Gastroesophageal sphincter (tissue), 4 donors: ENCODE results near the gene MAN1C1. TPM values are rescaled to one million over a fixed set of nuclear protein-coding genes. Genes with fewer than 3 reads are reported as not detected.

Experiments used
- ATAC-seq: fragments of 150-250 bp; one replicate; pipeline ENCODE4 v1.9.1; 2016; ENCODE audit warnings: mild to moderate bottlenecking, moderate library complexity
- H3K27ac ChIP-seq, 4 donors: fragments of 200-600 bp; sonication (generic) in 3 of 4; 1 replicate in 3 of 4; 2 replicates in 1 of 4; pipeline ENCODE4 v1.5.1; 2016 to 2019
- H3K27me3 ChIP-seq: fragments of 200-600 bp; sonication (generic); one replicate; pipeline ENCODE4 v1.5.1; 2019
- H3K36me3 ChIP-seq, 2 donors: fragments of 200-600 bp; sonication (generic); one replicate each; pipeline ENCODE4 v1.5.1; 2019; ENCODE audit warnings: control low read depth in 1 of 2
- H3K4me1 ChIP-seq, 3 donors: fragments of 200-600 bp; sonication (generic); 1 replicate in 2 of 3; 2 replicates in 1 of 3; pipeline ENCODE4 v1.5.1; 2016 to 2019; ENCODE audit warnings: control low read depth in 2 of 3
- H3K4me3 ChIP-seq, 2 donors: fragments of 200-600 bp; sonication (generic); one replicate each; pipeline ENCODE4 v1.5.1; 2019; ENCODE audit warnings: mild to moderate bottlenecking in 1 of 2, moderate library complexity in 1 of 2
- H3K9me3 ChIP-seq, 3 donors: fragments of 200-600 bp; sonication (generic); one replicate each; pipeline ENCODE4 v1.5.1; 2017 to 2019; ENCODE audit warnings: control low read depth in 2 of 3
- EP300 ChIP-seq: sonication (generic); formaldehyde crosslinking; IDR thresholded peaks from one replicate; pipeline ENCODE4 v1.6.1; 2017; ENCODE audit warnings: antibody characterized with exemption, mild to moderate bottlenecking
- POLR2A ChIP-seq, 2 donors: fragments of 450-650 bp; IDR thresholded peaks; one replicate each; pipeline ENCODE4 v1.6.1; 2017; ENCODE audit warnings: antibody characterized with exemption in 2 of 2, mild to moderate bottlenecking in 2 of 2, moderate library complexity in 1 of 2
- POLR2AphosphoS5 ChIP-seq: sonication (generic); formaldehyde crosslinking; IDR thresholded peaks from one replicate; pipeline ENCODE4 v1.6.1; 2017; ENCODE audit warnings: antibody characterized with exemption
- WGBS, 2 donors: methylation state at CpG; one replicate each; pipeline ENCODE4 v1.1.5; 2018; ENCODE audit warnings: low coverage in 1 of 2; 5-methylcytosine and 5-hydroxymethylcytosine counted together
- total RNA-seq, 4 donors: library from RNA; depleted of rRNA; stranded (reverse); fragments of >200 nt; gene quantifications; one replicate each; pipeline ENCODE4 v1.1.0, GENCODE V29; 2016
- TF ChIP-seq, protein P1 (sequence below), 4 experiments: fragments of 200-600 bp in 2 of 4; fragments of 450-650 bp in 2 of 4; sonication (generic) in 1 of 4; IDR thresholded peaks; one replicate each; pipeline ENCODE4 v1.5.1; 2017 to 2019; ENCODE audit warnings: antibody characterized with exemption in 4 of 4, mild to moderate bottlenecking in 2 of 4, moderate library complexity in 2 of 4

Gene MAN1C1
- total RNA-seq, 4 donors from 2014 or later = 20.0 to 38.1 (median 27.8) TPM

DNA sequence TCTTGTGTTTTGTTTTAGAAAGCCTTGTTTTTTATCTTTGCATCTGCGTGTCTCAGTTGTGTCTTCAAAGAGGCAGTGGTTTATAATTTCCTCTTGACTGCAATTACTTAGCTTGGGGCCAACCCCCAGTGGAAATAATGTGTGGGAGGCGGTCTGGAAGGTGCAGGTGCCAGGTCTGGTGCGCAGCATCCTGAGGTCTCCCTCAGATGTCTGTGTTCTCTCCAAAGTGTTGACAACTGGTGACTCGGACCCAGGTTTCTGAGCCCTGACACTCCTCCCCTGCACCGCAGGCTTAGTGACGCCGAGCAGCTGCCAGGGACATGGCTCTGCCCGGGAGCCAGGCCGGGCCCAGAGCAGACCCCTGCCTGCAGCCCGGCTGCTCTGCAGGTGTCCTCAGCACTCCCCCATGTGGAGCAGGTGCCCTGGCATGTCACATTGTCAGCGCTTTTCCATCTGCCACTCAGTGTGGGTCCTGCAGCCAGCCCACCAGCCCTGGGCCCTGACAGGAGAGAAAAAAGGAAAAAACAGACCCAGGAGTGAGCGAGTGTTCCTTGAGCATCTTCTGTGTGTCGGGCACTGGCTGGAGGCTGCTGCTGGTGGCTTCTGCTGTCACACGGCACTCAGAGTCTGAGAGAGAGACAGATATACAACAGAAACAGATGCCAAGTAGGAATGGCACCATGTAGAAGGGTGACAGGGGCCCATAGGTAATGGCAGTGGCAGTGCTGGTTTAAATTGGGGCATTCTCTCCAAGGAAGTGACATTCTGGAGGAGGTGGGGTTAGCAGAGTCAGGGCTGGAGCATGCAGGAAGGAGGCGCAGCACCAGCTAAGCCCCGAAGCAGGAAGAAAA is 158.6 kb downstream of the MAN1C1 start:
- TF ChIP-seq POLR2A (IDR thresholded peaks at IDR 0.05) = no peak
- TF ChIP-seq, protein P1, sequence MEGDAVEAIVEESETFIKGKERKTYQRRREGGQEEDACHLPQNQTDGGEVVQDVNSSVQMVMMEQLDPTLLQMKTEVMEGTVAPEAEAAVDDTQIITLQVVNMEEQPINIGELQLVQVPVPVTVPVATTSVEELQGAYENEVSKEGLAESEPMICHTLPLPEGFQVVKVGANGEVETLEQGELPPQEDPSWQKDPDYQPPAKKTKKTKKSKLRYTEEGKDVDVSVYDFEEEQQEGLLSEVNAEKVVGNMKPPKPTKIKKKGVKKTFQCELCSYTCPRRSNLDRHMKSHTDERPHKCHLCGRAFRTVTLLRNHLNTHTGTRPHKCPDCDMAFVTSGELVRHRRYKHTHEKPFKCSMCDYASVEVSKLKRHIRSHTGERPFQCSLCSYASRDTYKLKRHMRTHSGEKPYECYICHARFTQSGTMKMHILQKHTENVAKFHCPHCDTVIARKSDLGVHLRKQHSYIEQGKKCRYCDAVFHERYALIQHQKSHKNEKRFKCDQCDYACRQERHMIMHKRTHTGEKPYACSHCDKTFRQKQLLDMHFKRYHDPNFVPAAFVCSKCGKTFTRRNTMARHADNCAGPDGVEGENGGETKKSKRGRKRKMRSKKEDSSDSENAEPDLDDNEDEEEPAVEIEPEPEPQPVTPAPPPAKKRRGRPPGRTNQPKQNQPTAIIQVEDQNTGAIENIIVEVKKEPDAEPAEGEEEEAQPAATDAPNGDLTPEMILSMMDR (IDR thresholded peaks at IDR 0.05) = no peak
- no peak for TF ChIP-seq POLR2AphosphoS5
- no peak for TF ChIP-seq EP300
- Histone ChIP-seq H3K4me1 (peaks cover 0 to 18% (median 4%) of the 10 kb centered on the region in 3 donors), H3K4me3 (no peak overlapping the region), H3K36me3 (peaks cover 0 to 80% of the 10 kb centered on the region in 2 donors), H3K27me3 (no peaks in the 10 kb centered on the region), H3K9me3 (no peaks in the 10 kb centered on the region), H3K27ac (no peak overlapping the region)
- 54 to 81% methylated on average over 2 to 6 of the region's 16 CpGs for WGBS, 2 donors
- ATAC-seq = no peak

DNA sequence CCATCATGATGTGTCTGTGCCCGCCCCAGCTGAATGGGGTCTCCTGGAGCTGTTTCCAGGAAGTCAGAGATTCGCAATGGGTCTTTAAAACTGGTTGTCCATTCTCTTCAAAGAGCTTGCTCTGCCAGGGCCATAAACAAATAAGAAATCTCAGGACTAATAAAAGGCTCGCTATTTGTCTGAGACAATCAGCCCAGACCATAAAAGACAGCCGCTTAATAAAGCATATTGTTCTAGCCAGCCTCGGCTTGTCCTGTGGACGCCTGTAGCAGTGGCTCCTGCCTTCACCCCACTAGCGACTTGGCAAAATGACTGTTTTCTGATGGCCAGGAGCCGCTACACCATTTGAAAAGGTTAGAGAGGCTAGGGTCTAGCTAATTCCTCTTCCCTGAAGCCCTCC is 162.8 kb downstream of the MAN1C1 start:
- TF ChIP-seq POLR2A (IDR thresholded peaks at IDR 0.05) (no peak), EP300 (no peak), POLR2AphosphoS5 (no peak)
- TF ChIP-seq, protein P1 (IDR thresholded peaks at IDR 0.05) = no peak
- H3K4me3 ChIP-seq = no peak overlapping the region
- no peak overlapping the region for H3K27ac ChIP-seq
- ATAC-seq = no peak
- no peaks in the 10 kb centered on the region for H3K27me3 ChIP-seq
- WGBS, 2 donors = 100% methylated on average over 5 of the region's 8 CpGs; no CpG with 5 or more reads in 1 of the 2 donors
- H3K36me3 ChIP-seq = peaks cover 0 to 68% of the 10 kb centered on the region in 2 donors
- no peaks in the 10 kb centered on the region for H3K9me3 ChIP-seq
- peaks cover 0 to 6% (median 0%) of the 10 kb centered on the region in 3 donors for H3K4me1 ChIP-seq

DNA sequence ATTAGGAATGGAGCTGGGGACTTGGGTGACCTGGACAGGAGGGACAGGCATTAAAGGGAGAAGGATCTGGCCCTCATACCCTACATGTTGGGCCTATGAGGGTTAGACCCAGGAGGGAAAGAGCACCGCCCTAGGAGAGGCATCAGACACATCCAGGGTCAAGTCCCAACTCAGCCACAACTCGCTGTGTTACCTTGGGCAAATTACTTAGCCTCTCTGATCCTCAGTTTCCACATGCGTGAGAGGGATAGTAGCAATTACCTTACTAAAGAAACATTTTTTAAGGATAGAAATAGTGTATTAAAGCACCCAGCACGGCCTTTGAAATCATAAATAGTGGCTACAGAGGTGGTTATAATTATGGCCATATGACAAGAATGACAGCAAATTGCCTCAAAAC is 163.3 kb downstream of the MAN1C1 start:
- no peaks in the 10 kb centered on the region for H3K9me3 ChIP-seq
- TF ChIP-seq, protein P1 (IDR thresholded peaks at IDR 0.05) = no peak
- no peak for TF ChIP-seq POLR2AphosphoS5
- TF ChIP-seq EP300 = no peak
- no peak for TF ChIP-seq POLR2A (IDR thresholded peaks at IDR 0.05)
- 72 to 88% methylated on average over 2 to 3 of the region's 4 CpGs for WGBS, 2 donors
- no peak for ATAC-seq
- H3K27me3 ChIP-seq = no peaks in the 10 kb centered on the region
- H3K4me1 ChIP-seq = peaks cover 0 to 11% (median 5%) of the 10 kb centered on the region in 3 donors
- peaks cover 0 to 68% of the 10 kb centered on the region in 2 donors for H3K36me3 ChIP-seq
- no peak overlapping the region for H3K27ac ChIP-seq
- no peak overlapping the region for H3K4me3 ChIP-seq

DNA sequence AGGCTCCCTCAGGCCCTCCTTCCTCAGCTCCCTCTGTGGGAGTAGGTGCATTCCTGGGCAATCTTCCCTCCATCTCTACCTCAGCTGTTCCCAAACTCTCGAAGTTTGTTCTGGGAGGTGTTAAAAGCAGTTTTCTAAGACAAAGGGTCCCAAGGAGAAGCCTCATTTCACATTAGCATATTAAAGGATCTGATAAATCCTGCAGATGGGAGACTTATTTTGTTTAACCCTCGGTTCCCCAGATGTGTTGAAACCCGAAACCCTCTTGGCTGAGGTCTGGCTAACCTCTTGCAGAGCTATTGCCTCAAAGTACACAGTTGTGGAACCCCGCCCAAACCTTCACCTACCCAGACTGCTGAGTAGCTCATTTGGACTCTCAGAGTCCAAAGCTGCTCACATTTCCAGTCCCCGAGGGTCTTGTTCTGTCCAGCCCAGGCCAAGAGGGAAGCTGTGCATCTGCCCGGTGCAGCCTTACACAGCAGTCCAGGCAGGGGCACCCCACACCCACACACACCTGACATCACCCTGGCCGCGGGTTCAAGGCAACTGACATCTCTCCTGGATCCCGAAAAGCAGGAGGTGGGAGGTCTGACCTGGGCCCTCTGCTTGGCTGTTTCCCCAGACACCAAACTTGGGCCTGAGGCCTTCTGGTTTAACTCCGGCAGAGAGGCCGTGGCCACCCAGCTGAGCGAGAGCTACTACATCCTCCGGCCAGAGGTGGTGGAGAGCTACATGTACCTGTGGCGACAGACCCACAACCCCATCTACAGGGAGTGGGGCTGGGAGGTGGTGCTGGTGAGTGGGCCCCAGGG is 163.9 kb downstream of the MAN1C1 start:
- 50 to 82% methylated on average over 1 to 3 of the region's 14 CpGs for WGBS, 2 donors
- Histone ChIP-seq H3K4me1 (peaks cover 0 to 17% (median 8%) of the 10 kb centered on the region in 3 donors), H3K4me3 (no peak overlapping the region), H3K9me3 (no peaks in the 10 kb centered on the region), H3K36me3 (peaks cover 0 to 63% of the 10 kb centered on the region in 2 donors), H3K27ac (no peak overlapping the region), H3K27me3 (no peaks in the 10 kb centered on the region)
- no peak for ATAC-seq
- TF ChIP-seq POLR2AphosphoS5 (no peak), EP300 (no peak), POLR2A (IDR thresholded peaks at IDR 0.05) (no peak)
- TF ChIP-seq, protein P1 (IDR thresholded peaks at IDR 0.05) = no peak
